KMS-11 (cell line): ENCODE measurements around the gene CLDN3.

ENCODE experiments used
- H2AFZ ChIP-seq: fragments of 200-600 bp; sonication (generic); 2 replicates; pipeline ENCODE4 v1.6.1; 2016; ENCODE audit warnings: antibody characterized with exemption, mixed run types, low read depth
- H3K27ac ChIP-seq: fragments of 200-600 bp; sonication (generic); 2 replicates; pipeline ENCODE4 v1.6.1; 2016; ENCODE audit warnings: mild to moderate bottlenecking, mixed run types
- H3K27me3 ChIP-seq: fragments of 200-600 bp; sonication (generic); 2 replicates; pipeline ENCODE4 v1.6.1; 2017; ENCODE audit warnings: mild to moderate bottlenecking, low read depth, mixed run types, moderate library complexity; ENCODE audit not compliant: insufficient read depth
- H3K36me3 ChIP-seq: fragments of 200-600 bp; sonication (generic); 2 replicates; pipeline ENCODE4 v1.6.1; 2017; ENCODE audit warnings: mild to moderate bottlenecking, mixed run types; ENCODE audit not compliant: insufficient read depth
- H3K4me1 ChIP-seq: fragments of 200-600 bp; sonication (generic); 2 replicates; pipeline ENCODE4 v1.6.1; 2016; ENCODE audit warnings: mild to moderate bottlenecking, low read depth, mixed run types; ENCODE audit not compliant: poor library complexity, severe bottlenecking
- H3K4me2 ChIP-seq: fragments of 200-600 bp; sonication (generic); 2 replicates; pipeline ENCODE4 v1.7.0; 2016; ENCODE audit warnings: mild to moderate bottlenecking, mixed run types
- H3K4me3 ChIP-seq: fragments of 200-600 bp; sonication (generic); IDR thresholded peaks from 2 replicates; pipeline ENCODE4 v1.6.1; 2017; ENCODE audit warnings: low read depth, low read length, mixed read lengths; ENCODE audit not compliant: insufficient read depth
- H3K79me2 ChIP-seq: fragments of 200-600 bp; sonication (generic); 2 replicates; pipeline ENCODE4 v1.6.1; 2016; ENCODE audit warnings: low read depth, mixed run types; ENCODE audit not compliant: insufficient read depth
- H3K9ac ChIP-seq: fragments of 200-600 bp; sonication (generic); 2 replicates; pipeline ENCODE4 v1.6.1; 2016; ENCODE audit warnings: mild to moderate bottlenecking, mixed run types
- H4K20me1 ChIP-seq: fragments of 200-600 bp; sonication (generic); 2 replicates; pipeline ENCODE4 v1.6.1; 2016; ENCODE audit warnings: mild to moderate bottlenecking, mixed run types; ENCODE audit not compliant: insufficient read depth
- TF ChIP-seq, protein P1 (sequence below): fragments of 200-600 bp; sonication (generic); conservative IDR thresholded peaks from 2 replicates; pipeline ENCODE4 v1.6.1; 2017; ENCODE audit warnings: low read depth, mild to moderate bottlenecking, antibody characterized with exemption, low read length, moderate library complexity, mixed read lengths

The CLDN3 gene

DNA sequence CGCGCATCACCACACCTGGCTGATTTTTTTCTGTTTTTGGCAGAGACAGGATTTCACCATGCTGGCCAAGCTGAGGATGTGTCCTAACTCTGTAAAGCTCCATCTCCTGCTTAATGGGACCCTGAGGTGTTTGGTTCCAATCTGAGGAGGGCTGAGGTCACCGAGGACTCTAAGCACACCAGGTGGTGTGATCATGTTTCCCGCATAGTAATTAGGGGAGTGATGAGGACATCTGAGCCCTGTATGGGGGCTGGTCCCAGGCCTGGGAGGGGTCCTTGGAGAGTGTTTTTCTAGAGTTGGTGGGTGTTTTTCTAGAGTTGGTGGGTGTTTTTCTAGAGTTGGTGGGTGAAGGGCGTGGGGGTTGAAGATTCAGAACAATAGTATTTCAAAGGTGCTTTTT, 28.5 kb downstream of the CLDN3 start:
- peak overlapping the region; percentile 58; the same call in 1 of the 2 replicates for H3K9ac ChIP-seq
- peaks cover 65% of the 10 kb centered on the region for H3K4me1 ChIP-seq
- no peaks in the 10 kb centered on the region for H3K27me3 ChIP-seq
- no peaks in the 10 kb centered on the region; the same call in 1 of the 2 replicates for H3K36me3 ChIP-seq
- peaks cover 15% of the 10 kb centered on the region; the same call in 1 of the 2 replicates for H3K79me2 ChIP-seq
- peak overlapping the region; percentile 90 for H3K4me2 ChIP-seq
- H2AFZ ChIP-seq: no peak overlapping the region
- TF ChIP-seq, protein P1, sequence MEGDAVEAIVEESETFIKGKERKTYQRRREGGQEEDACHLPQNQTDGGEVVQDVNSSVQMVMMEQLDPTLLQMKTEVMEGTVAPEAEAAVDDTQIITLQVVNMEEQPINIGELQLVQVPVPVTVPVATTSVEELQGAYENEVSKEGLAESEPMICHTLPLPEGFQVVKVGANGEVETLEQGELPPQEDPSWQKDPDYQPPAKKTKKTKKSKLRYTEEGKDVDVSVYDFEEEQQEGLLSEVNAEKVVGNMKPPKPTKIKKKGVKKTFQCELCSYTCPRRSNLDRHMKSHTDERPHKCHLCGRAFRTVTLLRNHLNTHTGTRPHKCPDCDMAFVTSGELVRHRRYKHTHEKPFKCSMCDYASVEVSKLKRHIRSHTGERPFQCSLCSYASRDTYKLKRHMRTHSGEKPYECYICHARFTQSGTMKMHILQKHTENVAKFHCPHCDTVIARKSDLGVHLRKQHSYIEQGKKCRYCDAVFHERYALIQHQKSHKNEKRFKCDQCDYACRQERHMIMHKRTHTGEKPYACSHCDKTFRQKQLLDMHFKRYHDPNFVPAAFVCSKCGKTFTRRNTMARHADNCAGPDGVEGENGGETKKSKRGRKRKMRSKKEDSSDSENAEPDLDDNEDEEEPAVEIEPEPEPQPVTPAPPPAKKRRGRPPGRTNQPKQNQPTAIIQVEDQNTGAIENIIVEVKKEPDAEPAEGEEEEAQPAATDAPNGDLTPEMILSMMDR: no peak
- H3K4me3 ChIP-seq: no peak overlapping the region
- H3K27ac ChIP-seq: peak overlapping the region; percentile 87
- peaks cover 4% of the 10 kb centered on the region; the same call in 1 of the 2 replicates for H4K20me1 ChIP-seq

DNA sequence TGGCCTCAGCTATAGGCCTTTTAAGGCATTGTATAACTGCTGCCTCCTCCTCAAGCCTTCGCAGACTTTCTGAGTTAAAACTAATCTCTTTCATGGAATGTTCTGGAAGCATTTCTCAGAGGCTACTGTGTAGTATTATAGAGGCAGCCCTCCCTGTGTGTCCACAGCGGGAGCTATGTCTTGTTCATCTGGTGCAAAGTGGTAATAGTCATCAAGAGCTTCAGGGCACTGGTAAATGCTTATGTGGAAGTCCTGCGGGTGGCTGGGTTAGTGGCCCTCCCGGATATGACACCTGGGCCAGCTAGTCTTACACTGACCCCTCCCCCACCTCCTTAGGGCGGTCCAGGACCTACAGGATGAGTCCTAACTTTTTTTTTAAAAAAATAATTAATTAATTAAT, 29.3 kb downstream of the CLDN3 start:
- Histone ChIP-seq H3K4me2 (no peak overlapping the region), H3K4me3 (no peak overlapping the region), H3K27ac (peak overlapping the region; percentile 17; the same call in 1 of the 2 replicates), H3K9ac (no peak overlapping the region), H3K36me3 (no peaks in the 10 kb centered on the region; the same call in 1 of the 2 replicates), H3K4me1 (peaks cover 65% of the 10 kb centered on the region), H3K27me3 (no peaks in the 10 kb centered on the region), H2AFZ (no peak overlapping the region), H3K79me2 (peaks cover 15% of the 10 kb centered on the region; the same call in 1 of the 2 replicates), H4K20me1 (peaks cover 4% of the 10 kb centered on the region; the same call in 1 of the 2 replicates)
- TF ChIP-seq, protein P1: no peak

DNA sequence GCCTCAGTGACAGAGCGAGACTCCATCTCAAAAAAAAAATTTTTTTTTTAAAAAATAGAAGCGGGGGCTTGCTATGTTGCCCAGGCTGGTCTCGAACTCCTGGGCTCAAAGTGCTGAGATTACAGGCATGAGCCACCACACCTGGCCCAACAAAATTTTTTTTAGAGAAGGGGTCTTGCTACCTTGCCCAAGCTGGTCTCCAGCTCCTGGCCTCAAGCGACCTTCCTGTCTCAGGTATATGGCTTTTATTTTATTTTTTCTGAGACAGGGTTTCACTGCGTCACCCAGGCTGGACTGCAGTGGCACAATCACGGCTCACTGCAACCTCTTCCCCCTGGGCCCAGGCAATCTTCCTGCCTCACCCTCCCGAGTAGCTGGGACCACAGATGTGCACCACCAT, 29.9 kb downstream of the CLDN3 start:
- Histone ChIP-seq H3K4me2 (no peak overlapping the region), H3K36me3 (no peaks in the 10 kb centered on the region; the same call in 1 of the 2 replicates), H3K27ac (peak overlapping the region; percentile 17; the same call in 1 of the 2 replicates), H2AFZ (no peak overlapping the region), H4K20me1 (peaks cover 4% of the 10 kb centered on the region; the same call in 1 of the 2 replicates), H3K79me2 (peaks cover 15% of the 10 kb centered on the region; the same call in 1 of the 2 replicates), H3K27me3 (no peaks in the 10 kb centered on the region), H3K9ac (no peak overlapping the region), H3K4me1 (peaks cover 63% of the 10 kb centered on the region), H3K4me3 (no peak overlapping the region)
- TF ChIP-seq, protein P1: no peak

DNA sequence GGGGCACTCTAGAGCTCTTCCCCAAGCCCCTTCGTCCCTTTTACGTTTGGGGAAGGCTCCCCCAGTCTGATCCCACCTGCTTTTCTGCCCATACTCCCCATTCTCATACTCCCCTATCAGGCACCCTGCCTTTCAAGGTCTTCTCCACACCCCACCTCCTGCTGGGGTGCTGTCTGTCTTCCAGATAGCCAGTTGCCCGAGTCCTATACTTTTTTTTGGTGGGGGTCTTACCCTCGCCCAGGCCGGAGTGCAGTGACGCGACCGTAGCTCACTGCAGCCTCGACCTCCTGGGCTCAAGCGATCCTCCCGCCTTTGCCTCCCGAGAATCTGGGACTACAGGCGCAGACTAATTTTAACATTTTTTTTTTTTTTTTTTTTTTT, 30.7 kb downstream of the CLDN3 start:
- Histone ChIP-seq H3K4me2 (peak overlapping the region; percentile 69), H4K20me1 (peaks cover 4% of the 10 kb centered on the region; the same call in 1 of the 2 replicates), H3K27ac (peak overlapping the region; percentile 94), H3K9ac (peak overlapping the region; percentile 95), H3K4me3 (no peak overlapping the region), H3K27me3 (no peaks in the 10 kb centered on the region), H3K36me3 (no peaks in the 10 kb centered on the region; the same call in 1 of the 2 replicates), H2AFZ (peak overlapping the region; percentile 70; the same call in 1 of the 2 replicates), H3K4me1 (peaks cover 70% of the 10 kb centered on the region), H3K79me2 (peaks cover 15% of the 10 kb centered on the region; the same call in 1 of the 2 replicates)
- TF ChIP-seq, protein P1: no peak
